GM12872 (cell line): ENCODE data around the gene CTNNBIP1.

Experiments
- CTCF ChIP-seq: IDR thresholded peaks from 3 replicates; pipeline ENCODE4 v1.5.1; 2011; ENCODE audit warnings: low read depth, mild to moderate bottlenecking, low read length, moderate library complexity; ENCODE audit not compliant: insufficient read depth

Gene CTNNBIP1

GRCh38 chr1:9860887-9861286 lies 49.2 kb downstream of the CTNNBIP1 start:
- no peak for TF ChIP-seq CTCF

GRCh38 chr1:9859281-9860014 lies 50.6 kb downstream of the CTNNBIP1 start:
- no peak for TF ChIP-seq CTCF

- TF ChIP-seq CTCF: no peak
These were observed 51.6 kb downstream of the CTNNBIP1 start for GRCh38 chr1:9858293-9859035.

- no peak for TF ChIP-seq CTCF
These were observed 54.9 kb downstream of the CTNNBIP1 start for GRCh38 chr1:9855186-9855585.

GRCh38 chr1:9853249-9853595 lies 56.8 kb downstream of the CTNNBIP1 start:
- TF ChIP-seq CTCF: no peak

- no peak for TF ChIP-seq CTCF
These were observed 57.4 kb downstream of the CTNNBIP1 start for GRCh38 chr1:9852410-9853248.

- TF ChIP-seq CTCF: no peak
These were observed 58.1 kb downstream of the CTNNBIP1 start for GRCh38 chr1:9852004-9852403.
